ENCODE measurements around the gene TSLP. TPM values are rescaled to one million over a fixed set of nuclear protein-coding genes. Genes with fewer than 3 reads are reported as not detected.

Gene TSLP
- total RNA-seq (2022; extraction: Qiagen RNA extraction; ENCODE audit: low read depth) = not detected in 5 replicates

GRCh38 chr5:111071413-111071812 lies at the start of gene TSLP:
TSLP (plus strand) TSS chr5:111071713; CDS start chr5:111071891, 178 bp downstream.

GRCh38 chr5:111092062-111092853 lies 20.7 kb downstream of the TSLP start, which contains the start of gene WDR36:
WDR36 (plus strand) TSS chr5:111092348; CDS start chr5:111092457, 109 bp downstream.

Other genes starting within 250 kb of the TSLP start
- 9.5 to 16.6 TPM (median 16.3 TPM) in 5 replicates for gene WDR36, start 20.6 kb downstream of the TSLP start, total RNA-seq (2022; extraction: Qiagen RNA extraction; ENCODE audit: low read depth)
- not detected in 5 replicates for gene CAMK4, start 152.7 kb downstream of the TSLP start, total RNA-seq (2022; extraction: Qiagen RNA extraction; ENCODE audit: low read depth)